Cerebellar cortex (tissue), 1 donor: Measurements from ENCODE around the gene SMIM1.
A peak's percentile ranks its signal among the peaks of the same experiment; 100 is the strongest.
"Not testable (repeated sequence)": the region's sequence is repeated elsewhere in the genome, so short reads cannot be mapped to it uniquely, and the experiment has no call there.

Experiments used
- DNase-seq: peaks from one replicate; pipeline ENCODE4 v3.0.0-alpha.2; 2015; ENCODE audit warnings: low spot score

SMIM1 gene

DNA sequence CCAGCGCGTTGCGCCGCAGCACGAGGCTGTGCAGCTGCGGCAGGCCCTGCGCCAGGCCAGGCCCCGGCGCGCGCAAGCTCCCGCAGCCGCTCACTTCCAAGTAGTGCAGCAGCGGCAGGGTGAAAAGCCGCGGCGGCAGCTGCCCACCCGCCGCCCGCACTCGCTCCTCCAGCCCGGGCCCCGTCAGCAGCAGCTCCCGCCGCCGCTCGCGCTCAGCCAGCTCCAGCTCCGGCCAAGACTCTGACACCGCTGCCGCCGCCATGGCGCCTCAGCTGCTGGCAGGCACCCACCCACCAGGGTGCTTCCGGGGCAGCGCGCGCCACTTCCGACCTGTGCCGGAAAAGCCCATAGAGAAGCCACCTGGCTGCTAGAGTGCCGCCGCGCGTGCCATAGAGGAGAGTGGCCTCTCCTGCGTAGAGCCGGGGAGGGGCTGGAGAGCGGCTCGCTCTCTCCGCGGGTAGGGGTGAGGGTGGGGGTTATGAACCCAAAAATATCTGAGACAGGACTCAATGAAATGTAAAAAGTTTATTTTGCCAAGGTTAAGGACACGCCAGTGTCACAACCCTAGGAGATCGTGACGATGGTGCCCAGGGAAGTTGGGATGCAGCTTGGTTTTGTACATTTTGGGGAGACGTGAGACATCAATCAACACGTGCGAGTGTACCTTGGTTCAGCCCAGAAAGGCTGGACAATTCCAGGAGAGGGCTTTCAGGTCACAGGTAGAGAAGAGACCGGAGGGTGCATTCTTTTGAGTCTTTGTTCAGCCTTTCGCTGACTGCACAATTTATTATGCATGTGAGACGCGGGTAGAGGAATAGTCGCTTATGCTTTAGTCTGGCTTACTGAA is 23.9 kb downstream of the SMIM1 start, which contains the start of gene LRRC47:
LRRC47 (minus strand) TSS at position 284 of the 847 bp plus-strand sequence; CDS start at position 262, 22 bp downstream.
- DNase-seq = peak; percentile 93

DNA sequence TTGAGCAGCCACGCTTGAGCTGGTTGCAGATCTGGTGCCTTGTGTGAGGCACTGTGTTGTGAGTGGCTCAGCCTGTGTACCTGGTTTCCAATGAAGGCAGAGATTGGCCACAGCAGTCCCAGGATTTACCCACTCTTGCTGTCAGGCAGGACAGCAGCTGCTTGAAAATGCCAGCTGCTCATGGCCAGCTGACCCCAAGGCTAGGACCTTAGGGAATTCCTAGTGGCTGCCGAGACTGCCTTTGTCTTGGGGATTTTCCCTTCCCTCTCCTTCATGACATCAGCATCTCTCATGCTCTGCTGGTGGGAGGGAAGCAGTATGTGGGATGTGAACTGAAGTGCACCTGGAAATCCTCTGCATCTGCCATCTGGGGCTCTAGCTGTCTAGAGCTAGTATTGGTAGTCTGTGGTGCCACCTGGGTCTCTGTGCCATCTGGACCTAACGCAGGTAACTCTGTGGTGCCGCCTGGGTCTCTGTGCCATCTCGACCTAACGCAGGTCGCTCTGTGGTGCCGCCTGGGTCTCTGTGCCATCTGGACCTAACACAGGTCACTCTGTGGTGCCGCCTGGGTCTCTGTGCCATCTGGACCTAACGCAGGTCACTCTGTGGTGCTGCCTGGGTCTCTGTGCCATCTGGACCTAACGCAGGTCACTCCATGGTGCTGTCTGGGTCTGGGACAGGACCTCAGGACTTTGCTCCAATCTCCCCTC is 27.6 kb downstream of the SMIM1 start:
- peak; percentile 68 for DNase-seq

DNA sequence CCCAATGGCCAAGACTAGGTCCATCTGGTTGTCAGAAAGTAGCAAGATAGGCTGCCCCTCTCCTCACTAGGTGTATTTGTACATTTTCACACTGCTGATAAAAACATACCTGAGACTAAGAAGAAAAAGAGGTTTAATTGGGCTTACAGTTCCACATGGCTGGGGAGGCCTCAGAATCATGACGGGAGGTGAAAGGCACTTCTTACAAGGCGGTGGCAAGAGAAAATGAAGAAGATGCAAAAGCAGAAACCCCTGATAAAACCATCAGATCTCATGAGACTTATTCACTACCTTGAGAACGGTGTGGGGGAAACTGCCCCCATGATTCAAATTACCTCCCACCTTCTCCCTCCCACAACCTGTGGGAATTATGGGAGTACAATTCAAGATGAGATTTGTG is 28.2 kb downstream of the SMIM1 start:
- not testable (repeated sequence) for DNase-seq

DNA sequence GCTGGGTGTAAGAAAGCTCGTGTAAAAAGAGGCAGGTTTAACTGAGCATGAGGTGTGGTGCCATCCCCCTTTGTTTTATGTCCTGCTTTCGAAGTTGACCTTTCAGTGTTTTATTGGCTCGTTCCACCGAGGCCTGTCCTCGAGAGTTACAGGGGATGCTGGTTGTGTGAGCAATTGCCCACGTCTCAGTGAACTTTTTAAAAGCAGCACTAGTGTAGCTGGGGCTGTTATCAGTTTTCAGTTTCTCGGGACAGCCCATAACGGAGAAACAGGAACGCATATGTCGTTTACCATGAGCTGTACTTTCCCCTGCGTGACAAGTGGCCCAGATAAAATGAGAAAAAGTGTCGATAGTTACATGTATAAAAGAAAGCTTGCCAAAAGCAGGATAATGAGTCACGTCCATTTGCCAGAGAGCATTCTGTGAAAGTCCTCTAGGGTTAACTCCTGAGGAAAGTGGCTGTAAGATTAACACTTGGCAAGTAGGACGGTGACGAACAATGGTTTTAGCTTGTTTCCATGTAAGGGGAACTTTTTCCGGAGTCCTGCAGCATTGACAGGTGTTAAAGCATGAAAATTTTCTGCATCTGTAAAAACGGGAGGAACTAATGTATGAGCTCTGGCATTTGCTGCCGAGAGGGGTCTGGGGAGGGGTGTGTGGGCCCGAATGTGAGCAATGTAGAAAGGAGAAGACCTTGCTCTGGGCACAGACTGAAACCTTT is 31.5 kb downstream of the SMIM1 start:
- no peak for DNase-seq

DNA sequence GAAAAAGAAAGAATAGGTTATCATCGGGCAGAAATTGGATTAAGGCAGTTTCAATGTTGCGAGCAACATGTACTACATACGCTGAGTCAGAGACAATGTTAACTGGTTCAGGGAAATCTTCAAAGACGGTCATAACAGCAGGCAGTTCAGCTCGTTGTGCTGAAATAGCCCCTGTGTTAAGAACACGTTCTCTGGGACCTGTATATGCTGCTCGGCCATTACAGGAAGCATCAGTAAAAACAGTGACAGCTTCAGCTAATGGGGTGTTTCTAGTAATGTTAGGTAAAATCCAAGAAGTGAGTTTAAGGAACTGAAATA is 32.0 kb downstream of the SMIM1 start:
- not testable (repeated sequence) for DNase-seq

DNA sequence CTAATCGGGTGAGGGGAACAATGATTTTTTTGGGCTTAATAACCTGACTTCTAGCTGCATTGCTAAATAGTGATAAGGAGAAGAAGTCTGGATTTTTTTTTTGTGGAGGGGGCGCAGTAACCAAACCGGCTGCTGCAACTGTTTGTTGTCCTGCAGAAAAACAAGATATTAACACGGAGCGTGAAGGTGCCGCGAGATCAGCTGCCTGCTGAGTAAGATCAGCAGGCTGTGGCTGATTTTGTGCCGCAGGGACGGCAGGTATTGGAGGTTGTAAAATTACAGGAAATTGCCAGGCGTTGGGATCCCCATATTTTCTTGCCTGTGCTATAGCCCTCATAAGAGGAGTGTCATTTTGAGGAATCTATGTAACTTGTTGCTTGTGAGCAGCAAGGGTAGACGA is 32.5 kb downstream of the SMIM1 start:
- DNase-seq = no peak

DNA sequence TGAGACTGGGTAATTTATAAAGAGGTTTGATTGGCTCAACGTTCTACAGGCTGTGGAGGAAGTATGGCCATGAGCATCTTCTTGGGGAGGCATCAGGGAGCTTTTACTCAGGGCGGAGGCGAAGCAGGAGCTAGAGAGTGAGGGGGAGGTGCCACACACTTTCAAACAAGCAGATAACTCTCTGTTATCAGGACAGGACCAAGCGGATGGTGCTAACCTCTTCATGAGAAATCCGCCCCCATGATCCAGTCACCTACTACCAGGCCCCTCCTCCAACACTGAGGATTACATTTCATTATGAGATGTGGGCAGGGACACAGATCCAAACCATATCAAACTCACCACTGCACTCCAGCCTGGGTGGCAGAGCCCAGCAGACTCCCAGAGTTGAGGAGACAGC is 35.2 kb downstream of the SMIM1 start:
- DNase-seq = no peak

DNA sequence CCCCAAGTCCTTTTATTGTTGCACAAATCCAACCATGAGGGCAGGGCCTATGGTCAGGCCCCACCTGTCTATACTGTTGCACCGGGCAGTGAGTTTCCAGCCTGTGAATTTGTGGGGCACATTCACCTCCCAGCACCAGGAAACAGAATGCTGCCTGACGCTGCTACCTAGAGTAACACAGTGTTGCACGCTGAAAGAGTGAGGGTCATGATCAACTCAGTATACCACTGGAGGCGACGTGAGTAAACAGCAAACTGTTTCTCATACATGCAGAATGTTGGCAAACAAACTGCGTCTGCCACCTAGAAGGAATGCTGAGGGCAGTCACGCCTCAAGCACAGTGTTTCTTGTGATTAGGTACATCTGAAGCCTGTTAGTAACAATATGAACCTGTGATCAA is 37.1 kb downstream of the SMIM1 start:
- DNase-seq = no peak

DNA sequence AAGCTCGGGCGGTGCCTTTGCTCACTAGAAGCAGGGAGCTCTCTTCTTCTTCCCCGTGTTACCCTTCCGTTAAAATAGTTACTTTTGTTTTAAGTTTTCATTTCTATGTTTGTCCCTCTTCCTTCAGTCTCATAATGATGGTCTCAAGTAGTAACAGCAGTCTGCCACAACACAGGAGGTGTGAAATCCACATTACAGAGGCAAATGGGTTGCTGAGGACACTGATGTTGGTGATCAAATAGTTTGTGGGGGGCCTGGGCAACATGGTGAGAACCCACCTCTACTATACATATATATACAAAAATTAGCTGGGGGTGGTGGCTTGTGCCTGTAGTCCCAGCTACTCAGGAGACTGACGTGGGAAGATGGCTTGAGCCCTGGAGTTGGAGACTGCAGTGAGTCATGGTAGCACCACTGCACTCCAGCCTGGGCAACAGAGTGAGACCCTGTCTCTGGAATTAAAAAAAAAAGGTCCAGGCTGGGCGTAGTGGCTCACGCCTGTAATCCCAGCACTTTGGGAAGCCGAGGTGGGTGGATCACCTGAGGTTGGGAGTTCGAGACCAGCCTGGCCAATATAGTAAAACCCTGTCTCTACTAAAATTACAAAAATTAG is 37.7 kb downstream of the SMIM1 start:
- DNase-seq = not testable (repeated sequence)

DNA sequence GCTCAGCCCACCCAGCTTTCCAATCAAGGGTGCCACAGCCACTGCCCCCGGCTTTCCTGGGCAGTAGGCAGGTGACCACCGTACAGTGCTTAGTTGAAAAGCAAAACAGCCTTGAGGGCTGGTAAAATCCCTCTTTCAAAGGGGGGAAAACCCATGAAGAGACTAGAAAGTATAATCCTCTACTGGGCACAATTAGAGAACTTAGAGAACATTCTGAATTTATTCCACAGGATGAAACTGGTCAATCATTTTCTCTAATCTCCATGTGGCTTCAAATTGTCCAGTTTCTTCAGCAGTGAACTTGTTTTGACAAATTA is 39.0 kb downstream of the SMIM1 start:
- no peak for DNase-seq

DNA sequence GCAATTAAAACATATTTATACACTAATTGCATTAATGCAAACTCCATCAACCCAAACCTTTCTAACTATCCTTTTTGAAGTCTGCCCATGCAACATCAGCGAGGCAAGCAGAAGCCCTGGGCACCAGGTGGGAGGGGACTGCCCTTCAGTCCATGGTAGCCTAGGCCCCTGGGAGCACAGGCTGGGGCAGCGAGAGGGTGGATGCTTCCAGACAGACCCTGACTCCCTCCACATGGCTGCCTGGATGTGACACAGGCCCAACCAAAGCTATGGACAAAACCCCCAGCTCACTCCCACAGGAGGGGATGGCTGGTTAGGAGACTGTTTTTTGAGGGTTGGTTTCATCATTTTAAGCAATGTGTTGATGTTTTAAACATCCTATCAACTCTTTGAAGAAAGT is 41.5 kb downstream of the SMIM1 start:
- no peak for DNase-seq

DNA sequence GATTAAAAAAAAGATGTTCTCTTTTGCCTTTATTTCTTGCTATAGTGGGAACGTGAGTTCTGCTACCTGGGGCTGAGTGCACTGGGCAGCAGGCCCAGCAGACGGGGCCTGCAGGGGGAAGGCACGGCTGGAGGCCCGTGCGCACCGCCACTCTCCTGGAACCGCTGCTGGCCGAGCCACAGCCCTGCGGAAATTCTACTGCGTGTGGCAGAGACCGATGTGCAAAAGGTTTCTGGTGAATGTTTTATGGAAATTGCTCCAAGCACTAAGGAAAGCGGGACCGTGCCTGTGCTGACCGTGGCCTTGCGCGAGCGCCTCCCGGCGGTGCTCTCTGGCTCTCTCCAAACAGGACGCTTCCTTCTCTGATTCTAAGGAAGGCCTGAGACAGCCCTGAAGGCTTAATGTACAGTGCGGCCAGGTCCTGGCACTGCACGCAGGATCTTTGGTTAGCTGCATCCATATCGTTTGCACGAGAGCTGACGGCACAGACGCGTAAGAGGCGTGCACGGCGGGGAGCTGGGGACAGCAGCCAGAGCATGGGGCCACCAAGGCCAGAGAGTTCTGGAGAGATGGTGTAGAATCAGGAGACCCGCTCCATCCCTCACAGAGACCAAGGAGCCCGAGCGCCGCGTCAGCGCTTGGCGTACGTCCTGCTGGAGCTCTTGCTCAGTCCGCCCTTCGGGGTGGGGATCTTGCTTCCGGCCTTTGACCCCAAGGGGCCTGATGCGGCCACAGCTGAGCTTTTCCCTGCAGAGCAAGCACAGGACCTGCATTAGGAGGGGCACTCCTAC is 42.4 kb downstream of the SMIM1 start:
- DNase-seq = no peak

DNA sequence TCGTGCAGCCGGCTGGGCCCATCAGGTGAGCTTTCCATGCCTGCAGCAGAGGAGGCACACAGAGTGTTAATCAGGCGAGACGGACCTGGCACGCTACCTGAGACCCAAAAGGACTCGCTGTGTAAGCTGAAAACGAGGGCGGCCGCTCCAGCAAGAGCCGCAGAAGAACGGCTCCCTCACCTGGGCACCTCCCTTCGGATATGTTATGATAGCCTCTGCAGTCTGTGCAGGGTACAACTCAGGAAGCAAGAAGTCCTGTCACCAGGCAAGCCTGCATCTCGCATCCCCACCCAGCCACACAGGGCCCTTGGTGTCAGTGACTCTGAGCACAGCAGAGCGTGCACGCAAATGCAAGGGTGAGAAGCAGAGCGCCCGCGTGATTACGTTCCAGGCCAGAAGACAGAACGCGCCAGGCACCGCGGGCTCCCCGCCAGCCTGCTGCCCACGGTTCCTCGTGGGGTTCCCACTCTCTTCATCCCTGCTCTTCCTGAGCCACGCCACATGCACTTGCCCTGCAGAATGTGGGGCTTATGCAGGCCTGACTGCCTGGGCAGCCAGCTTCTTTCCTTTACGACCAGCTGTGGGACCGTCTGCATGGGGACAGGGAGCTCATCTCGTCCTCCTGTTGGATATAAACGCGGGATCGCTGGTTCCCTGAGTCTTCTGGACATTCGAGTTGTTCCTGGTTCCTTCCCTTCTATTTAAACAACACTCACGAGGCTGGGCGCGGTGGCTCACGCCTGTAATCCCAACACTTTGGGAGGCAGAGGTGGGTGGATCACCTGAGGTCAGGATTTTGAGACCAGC is 44.0 kb downstream of the SMIM1 start:
- peak; percentile 57 for DNase-seq

DNA sequence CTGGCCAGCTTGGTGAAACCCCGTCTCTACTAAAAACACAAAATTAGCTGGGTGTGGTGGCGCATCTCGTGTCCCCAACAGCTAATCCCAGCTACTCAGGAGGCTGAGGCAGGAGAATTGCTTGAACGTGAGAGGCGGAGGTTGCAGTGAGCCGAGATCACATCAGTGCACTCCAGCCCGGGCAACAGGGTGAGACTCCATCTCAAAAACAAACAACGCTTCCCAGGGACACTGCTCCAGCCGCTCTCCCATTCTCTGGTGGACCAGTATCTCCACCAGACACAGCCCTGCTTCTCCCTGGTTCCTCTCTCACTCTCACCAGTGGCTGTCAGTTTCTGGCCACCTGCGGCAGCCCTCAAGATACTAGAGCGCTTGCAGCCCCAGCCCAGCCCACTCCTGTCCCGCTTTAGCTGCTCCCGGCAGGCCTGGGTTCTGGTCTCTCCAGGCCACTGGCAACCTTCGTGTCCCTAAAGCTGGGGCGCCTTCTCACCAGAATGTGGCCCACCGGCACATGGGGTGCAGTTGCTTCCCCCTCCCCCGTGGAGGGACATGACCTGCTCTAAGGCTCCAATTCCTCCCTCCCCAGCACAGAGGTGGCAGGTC is 44.7 kb downstream of the SMIM1 start:
- no peak for DNase-seq

DNA sequence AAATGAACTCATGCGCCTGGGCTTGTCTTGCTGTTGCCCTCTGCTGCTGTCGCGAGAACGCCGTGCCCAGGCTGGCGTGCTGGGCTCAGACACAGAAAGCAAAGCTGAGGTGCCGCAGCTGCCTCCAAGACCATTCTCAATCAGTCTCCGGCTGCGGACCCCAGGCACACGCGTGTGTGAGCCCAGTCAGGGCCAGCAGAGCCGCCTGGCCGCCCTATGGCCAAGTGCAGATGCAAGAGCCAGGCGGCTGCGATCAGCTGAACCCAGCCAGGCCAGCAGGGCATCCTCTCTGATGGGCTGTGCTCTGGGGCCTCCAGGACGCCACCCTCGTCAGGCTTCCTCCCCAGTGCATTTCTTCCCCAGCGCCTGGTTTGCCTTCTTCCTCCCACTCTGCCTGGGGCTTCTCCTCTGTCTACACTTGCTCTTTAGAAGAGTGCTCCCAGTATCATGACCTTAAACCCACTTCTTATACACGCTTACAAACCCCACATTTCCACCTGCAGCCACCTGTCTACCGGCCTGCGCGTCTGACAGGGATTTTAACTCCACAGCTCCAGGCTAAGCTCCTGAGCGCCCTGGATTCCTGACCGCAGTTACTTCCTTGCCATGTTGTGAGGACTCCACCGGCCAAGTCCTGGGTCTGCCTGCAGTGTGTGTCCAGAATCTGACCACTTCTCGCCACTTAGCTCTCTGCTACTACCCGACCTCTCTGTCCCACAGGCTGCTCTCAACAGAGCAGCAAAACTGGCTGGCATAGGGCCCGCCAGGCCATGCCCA is 45.5 kb downstream of the SMIM1 start:
- no peak for DNase-seq

DNA sequence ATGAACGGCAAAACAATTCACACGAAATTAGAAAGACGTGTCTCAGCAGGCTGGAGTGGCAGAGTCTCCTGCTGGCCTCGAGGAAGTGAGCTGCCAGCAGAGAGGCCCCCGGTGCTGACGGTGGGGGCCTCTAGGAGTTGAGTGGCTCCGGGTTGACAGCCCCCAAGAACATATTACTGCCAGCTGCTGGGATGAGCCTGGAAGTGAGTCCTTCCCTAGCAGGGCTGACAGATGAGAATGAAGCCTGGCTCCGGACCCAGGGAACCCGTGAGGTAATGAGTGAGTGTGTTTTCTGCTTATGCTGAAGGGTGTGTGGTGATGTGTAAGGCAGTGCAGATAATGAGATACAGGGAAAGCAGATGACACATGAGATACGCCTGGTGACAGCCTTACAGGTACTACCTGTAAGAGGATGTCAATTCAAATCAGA is 47.2 kb downstream of the SMIM1 start:
- DNase-seq = peak; percentile 4

DNA sequence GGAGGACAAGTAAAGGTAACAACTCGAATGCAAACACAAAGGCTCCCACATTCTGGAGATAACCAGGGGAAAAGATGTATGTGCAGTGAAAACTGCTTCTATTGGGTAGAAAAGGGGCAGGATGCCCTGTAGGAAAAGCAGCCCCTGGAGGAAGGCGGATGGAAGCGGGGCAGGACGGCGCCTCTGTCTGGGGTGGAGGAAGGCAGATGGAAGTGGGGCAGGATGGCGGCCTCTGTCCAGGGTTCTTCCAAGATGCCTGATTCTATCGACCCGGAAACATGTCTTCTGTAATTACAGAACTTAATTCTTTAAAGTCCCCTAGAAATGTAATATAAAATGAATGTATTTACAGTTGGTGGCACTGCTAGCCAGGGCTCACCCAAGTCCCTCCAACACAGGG is 47.8 kb downstream of the SMIM1 start:
- no peak for DNase-seq

DNA sequence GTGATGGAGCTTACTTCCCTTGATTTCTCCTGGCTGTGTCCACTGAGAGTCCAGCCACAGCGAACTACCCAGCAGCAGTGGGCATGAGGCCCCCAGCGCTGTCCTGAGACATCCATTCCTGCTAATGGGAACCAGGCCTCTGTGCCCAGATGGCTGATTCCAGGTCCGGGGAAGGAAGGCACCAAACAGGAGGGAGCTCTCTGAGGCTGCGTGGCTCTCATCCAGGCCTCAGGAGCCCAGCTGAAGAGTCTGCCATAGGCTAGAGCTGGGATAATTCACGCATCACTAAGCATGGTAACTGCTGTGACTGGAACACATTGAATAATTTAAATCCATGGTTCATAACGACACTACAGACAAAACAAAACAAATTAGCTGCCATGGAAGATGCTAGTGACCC is 48.5 kb downstream of the SMIM1 start:
- DNase-seq = peak; percentile 95

DNA sequence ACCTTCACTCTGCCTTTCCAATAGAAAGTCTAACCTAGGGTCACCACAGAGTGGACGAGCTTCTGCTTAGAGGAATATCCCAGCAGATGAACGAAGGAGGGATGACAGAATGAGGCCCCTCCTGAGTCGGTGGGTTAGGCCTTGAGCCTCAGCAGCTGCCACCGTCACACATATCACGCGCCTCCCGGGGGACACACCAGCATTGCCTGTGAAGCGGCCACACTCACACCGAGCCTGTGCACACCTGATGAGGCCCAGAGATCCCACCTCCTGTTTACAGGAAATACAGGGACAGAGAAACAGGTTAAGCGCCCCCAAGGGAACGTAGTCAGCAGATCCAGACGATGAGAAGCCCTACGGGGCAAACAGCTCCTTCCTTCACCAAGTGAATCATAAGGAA is 48.9 kb downstream of the SMIM1 start:
- no peak for DNase-seq

DNA sequence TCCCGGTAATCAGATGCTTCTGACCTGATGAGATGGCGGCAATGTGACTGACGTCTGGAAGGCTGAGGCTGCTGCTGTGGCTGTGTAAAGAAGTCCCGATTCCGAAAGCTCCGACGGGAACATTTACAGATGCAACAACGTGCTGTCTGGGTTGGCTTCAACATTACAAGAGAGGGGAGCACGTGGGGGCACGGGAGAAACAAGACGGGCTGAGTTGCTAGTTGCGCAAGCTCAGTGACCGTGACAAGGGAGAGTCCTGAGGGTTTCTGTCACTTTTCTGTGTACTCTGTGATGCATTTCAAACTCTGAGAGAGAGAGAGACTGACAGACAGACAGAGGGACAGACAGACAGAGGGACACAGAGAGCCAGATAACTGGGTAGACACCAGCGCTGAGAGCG is 49.4 kb downstream of the SMIM1 start:
- DNase-seq = no peak
